ENCODE data around the gene LRP2BP. TPM values are rescaled to one million over a fixed set of nuclear protein-coding genes. Genes with fewer than 3 reads are reported as not detected.

The LRP2BP gene
- total and polyA plus RNA-seq, 2 experiments from 2014 or later, result 0.23 to 0.89 TPM

- H3K79me2 ChIP-seq, result no peaks in the 10 kb centered on the region
- no peaks in the 10 kb centered on the region for H3K36me3 ChIP-seq (replicated peaks; ENCODE audit: insufficient read depth, low read depth)
- H3K4me1 ChIP-seq (ENCODE audit: insufficient read depth), result no peaks in the 10 kb centered on the region
- H3K27ac ChIP-seq, result no peak overlapping the region
- 82% methylated on average over 1 of the region's 1 CpG for WGBS (ENCODE audit: low lambda C conversion rate, missing lambda C conversion rate)
- DNase-seq (ENCODE audit: low spot score), result no peak
- no peak overlapping the region for H2AFZ ChIP-seq
- no peaks in the 10 kb centered on the region for H3K27me3 ChIP-seq
- H3K9me3 ChIP-seq (ENCODE audit: low read depth), result no peaks in the 10 kb centered on the region
- H4K20me1 ChIP-seq (ENCODE audit: insufficient read depth, poor library complexity, severe bottlenecking), result no peaks in the 10 kb centered on the region
- no peak overlapping the region for H3K4me3 ChIP-seq
- no peak for TF ChIP-seq EZH2 (IDR thresholded peaks at IDR 0.05; ENCODE audit: borderline replicate concordance)
- TF ChIP-seq CTCF (IDR thresholded peaks at IDR 0.05; ENCODE audit: poor library complexity), result no peak
- no peak for TF ChIP-seq EZH2phosphoT487 (IDR thresholded peaks at IDR 0.05; ENCODE audit: low read depth, severe bottlenecking, unreplicated experiment)
- no peaks in the 10 kb centered on the region for H3K9me2 ChIP-seq (replicated peaks; ENCODE audit: insufficient read depth)
- no peak overlapping the region for H3K4me2 ChIP-seq
These were observed 3.6 kb downstream of the LRP2BP start for GRCh38 chr4:185392156-185392555.

- Histone ChIP-seq H3K4me2 (no peak overlapping the region), H3K27me3 (no peaks in the 10 kb centered on the region), H3K4me1 (ENCODE audit: insufficient read depth) (no peaks in the 10 kb centered on the region), H3K36me3 (replicated peaks; ENCODE audit: insufficient read depth, low read depth) (no peaks in the 10 kb centered on the region), H3K9me3 (ENCODE audit: low read depth) (no peaks in the 10 kb centered on the region), H3K27ac (no peak overlapping the region), H3K9me2 (replicated peaks; ENCODE audit: insufficient read depth) (no peaks in the 10 kb centered on the region), H3K4me3 (no peak overlapping the region), H4K20me1 (ENCODE audit: insufficient read depth, poor library complexity, severe bottlenecking) (no peaks in the 10 kb centered on the region), H3K79me2 (no peaks in the 10 kb centered on the region), H2AFZ (no peak overlapping the region)
- no peak for DNase-seq (ENCODE audit: low spot score)
- no peak for TF ChIP-seq EZH2 (IDR thresholded peaks at IDR 0.05; ENCODE audit: borderline replicate concordance)
- WGBS (ENCODE audit: low lambda C conversion rate, missing lambda C conversion rate), result 95% methylated on average over 6 of the region's 6 CpGs
These were observed 4.8 kb downstream of the LRP2BP start for GRCh38 chr4:185390941-185391340.

GRCh38 chr4:185387957-185388356, 7.8 kb downstream of the LRP2BP start:
- no peaks in the 10 kb centered on the region for H3K79me2 ChIP-seq
- H3K4me2 ChIP-seq, result no peak overlapping the region
- H3K27ac ChIP-seq, result no peak overlapping the region
- no peak for TF ChIP-seq EZH2 (IDR thresholded peaks at IDR 0.05; ENCODE audit: borderline replicate concordance)
- no peak for TF ChIP-seq CTCF (IDR thresholded peaks at IDR 0.05; ENCODE audit: poor library complexity)
- no peak for TF ChIP-seq EZH2phosphoT487 (IDR thresholded peaks at IDR 0.05; ENCODE audit: low read depth, severe bottlenecking, unreplicated experiment)
- H3K9me3 ChIP-seq (ENCODE audit: low read depth), result no peaks in the 10 kb centered on the region
- no peak for DNase-seq (ENCODE audit: low spot score)
- H4K20me1 ChIP-seq (ENCODE audit: insufficient read depth, poor library complexity, severe bottlenecking), result no peaks in the 10 kb centered on the region
- H3K9me2 ChIP-seq (replicated peaks; ENCODE audit: insufficient read depth), result no peaks in the 10 kb centered on the region
- H3K4me3 ChIP-seq, result no peak overlapping the region
- H2AFZ ChIP-seq, result no peak overlapping the region
- no peaks in the 10 kb centered on the region for H3K36me3 ChIP-seq (replicated peaks; ENCODE audit: insufficient read depth, low read depth)
- H3K27me3 ChIP-seq, result no peaks in the 10 kb centered on the region
- WGBS (ENCODE audit: low lambda C conversion rate, missing lambda C conversion rate), result 97% methylated on average over 12 of the region's 12 CpGs
- no peaks in the 10 kb centered on the region for H3K4me1 ChIP-seq (ENCODE audit: insufficient read depth)

GRCh38 chr4:185384930-185385331, 10.8 kb downstream of the LRP2BP start:
- 49% methylated on average over 10 of the region's 10 CpGs for WGBS (ENCODE audit: low lambda C conversion rate, missing lambda C conversion rate)
- TF ChIP-seq EZH2 (IDR thresholded peaks at IDR 0.05; ENCODE audit: borderline replicate concordance) (no peak), EZH2phosphoT487 (IDR thresholded peaks at IDR 0.05; ENCODE audit: low read depth, severe bottlenecking, unreplicated experiment) (no peak), CTCF (IDR thresholded peaks at IDR 0.05; ENCODE audit: poor library complexity) (no peak)

More at GRCh38 chr4:185384930-185385331, 10.8 kb downstream of the LRP2BP start:
- Histone ChIP-seq H4K20me1 (ENCODE audit: insufficient read depth, poor library complexity, severe bottlenecking) (no peaks in the 10 kb centered on the region), H3K79me2 (no peaks in the 10 kb centered on the region), H3K4me1 (ENCODE audit: insufficient read depth) (no peaks in the 10 kb centered on the region), H3K27ac (no peak overlapping the region), H3K9me2 (replicated peaks; ENCODE audit: insufficient read depth) (no peaks in the 10 kb centered on the region), H3K27me3 (no peaks in the 10 kb centered on the region), H3K9me3 (ENCODE audit: low read depth) (no peaks in the 10 kb centered on the region), H2AFZ (no peak overlapping the region), H3K4me3 (no peak overlapping the region), H3K4me2 (no peak overlapping the region), H3K36me3 (replicated peaks; ENCODE audit: insufficient read depth, low read depth) (no peaks in the 10 kb centered on the region)
- DNase-seq (ENCODE audit: low spot score), result no peak
